Lung (tissue), 12 donors: ENCODE measurements around the gene G6PD. TPM values are rescaled to one million over a fixed set of nuclear protein-coding genes. Genes with fewer than 3 reads are reported as not detected.
A peak's percentile ranks its signal among the peaks of the same experiment; 100 is the strongest.
"Not testable (repeated sequence)": the region's sequence is repeated elsewhere in the genome, so short reads cannot be mapped to it uniquely, and the experiment has no call there.

Experiments
- ATAC-seq: fragments of 200-7000 bp; cut with Tn5 transposase; one replicate; pipeline ENCODE4 v1.9.1; 2020; ENCODE audit warnings: moderate number of reproducible peaks; ENCODE audit not compliant: insufficient read depth, low FRiP score
- DNase-seq, 3 donors: peaks; one replicate each; pipeline ENCODE4 v3.0.0-alpha.2; 2013 to 2017
- H3K27ac ChIP-seq, 2 donors: one replicate each; pipeline ENCODE4 v1.5.1; 2013; ENCODE audit warnings: mild to moderate bottlenecking in 2 of 2, moderate library complexity in 2 of 2, control low read depth in 1 of 2, inconsistent platforms in 1 of 2, low read depth in 1 of 2, low read length in 1 of 2
- H3K27me3 ChIP-seq, 3 donors: one replicate each; pipeline ENCODE4 v1.5.1; 2013; ENCODE audit warnings: low read length in 2 of 3; ENCODE audit not compliant: control insufficient read depth in 3 of 3, insufficient read depth in 3 of 3
- H3K36me3 ChIP-seq, 4 donors: one replicate each; pipeline ENCODE4 v1.5.1; 2013; ENCODE audit warnings: low read length in 4 of 4, mild to moderate bottlenecking in 1 of 4, moderate library complexity in 1 of 4; ENCODE audit not compliant: control insufficient read depth in 4 of 4, insufficient read depth in 4 of 4
- H3K4me1 ChIP-seq, 5 donors: one replicate each; pipeline ENCODE4 v1.5.1; 2013; ENCODE audit warnings: low read length in 5 of 5, mild to moderate bottlenecking in 2 of 5, moderate library complexity in 1 of 5; ENCODE audit not compliant: control insufficient read depth in 5 of 5, insufficient read depth in 5 of 5
- H3K4me3 ChIP-seq: one replicate; pipeline ENCODE4 v1.5.1; 2013; ENCODE audit warnings: mild to moderate bottlenecking, control low read depth, moderate library complexity
- H3K9ac ChIP-seq, 2 donors: one replicate each; pipeline ENCODE4 v1.5.1; 2013; ENCODE audit warnings: low read length in 2 of 2, control low read depth in 1 of 2; ENCODE audit not compliant: insufficient read depth in 1 of 2
- H3K9me3 ChIP-seq, 4 donors: one replicate each; pipeline ENCODE4 v1.5.1; 2013; ENCODE audit warnings: low read length in 3 of 4, mild to moderate bottlenecking in 1 of 4, moderate library complexity in 1 of 4; ENCODE audit not compliant: control insufficient read depth in 4 of 4, insufficient read depth in 3 of 4
- WGBS, 2 donors: extraction: QIAGEN DNeasy Blood & Tissue Kit; methylation state at CpG; one replicate each; pipeline ENCODE4 v1.1.7; 2013; 5-methylcytosine and 5-hydroxymethylcytosine counted together
- polyA plus RNA-seq, 2 donors: library from polyadenylated mRNA; stranded (reverse); fragments of 200-250 nt; gene quantifications; one replicate each; pipeline ENCODE4 v1.2.1, GENCODE V29; 2013
- total RNA-seq, 2 donors: library from RNA; depleted of rRNA in 1 of 2; stranded (reverse); fragments of >200 nt in 1 of 2; gene quantifications; one replicate each; pipeline ENCODE4 v1.2.1, GENCODE V29; 2014 to 2021
- TF ChIP-seq, protein P1 (sequence below): IDR thresholded peaks from 2 replicates; pipeline ENCODE4 v1.5.1; 2012; ENCODE audit warnings: mild to moderate bottlenecking; ENCODE audit errors: control extremely low read depth, extremely low read depth
- donor health status: control.
- donor health status: control.
- donor health status: Bipolar disorder and iron deficiency.
- donor health status: healthy.
- donor health status: DM: yes; HTN: yes; CAD: no.

Gene G6PD
- total and polyA plus RNA-seq, 4 donors = 24.3 to 106 (median 65.5) TPM

DNA sequence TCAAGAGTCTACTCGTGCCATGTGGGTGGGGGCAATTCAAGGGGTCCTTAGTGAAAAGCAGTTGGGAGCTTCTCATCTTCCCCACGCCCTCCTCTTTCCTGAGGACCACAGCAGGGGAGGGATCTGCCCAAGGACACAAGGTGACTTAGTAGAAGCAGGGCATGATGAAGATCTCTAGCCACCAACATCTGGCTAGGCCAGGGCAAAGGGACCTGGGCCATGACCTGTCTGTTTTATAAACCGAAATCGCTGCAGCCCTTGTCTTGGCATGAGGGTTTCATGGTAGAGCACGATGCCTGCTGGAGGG, 5.1 kb downstream of the G6PD start:
- Histone ChIP-seq H3K9ac (no peak overlapping the region), H3K9me3 (peaks cover 0 to 3% (median 0%) of the 10 kb centered on the region in 4 donors), H3K27ac (peak overlapping the region; percentile 73 to 89), H3K4me1 (peaks cover 0 to 9% (median 4%) of the 10 kb centered on the region in 5 donors), H3K27me3 (no peaks in the 10 kb centered on the region), H3K36me3 (peaks cover 0 to 2% (median 0%) of the 10 kb centered on the region in 4 donors), H3K4me3 (no peak overlapping the region)
- WGBS, 2 donors = 43 to 59% methylated on average over 1 to 5 of the region's 5 CpGs
- TF ChIP-seq, protein P1, sequence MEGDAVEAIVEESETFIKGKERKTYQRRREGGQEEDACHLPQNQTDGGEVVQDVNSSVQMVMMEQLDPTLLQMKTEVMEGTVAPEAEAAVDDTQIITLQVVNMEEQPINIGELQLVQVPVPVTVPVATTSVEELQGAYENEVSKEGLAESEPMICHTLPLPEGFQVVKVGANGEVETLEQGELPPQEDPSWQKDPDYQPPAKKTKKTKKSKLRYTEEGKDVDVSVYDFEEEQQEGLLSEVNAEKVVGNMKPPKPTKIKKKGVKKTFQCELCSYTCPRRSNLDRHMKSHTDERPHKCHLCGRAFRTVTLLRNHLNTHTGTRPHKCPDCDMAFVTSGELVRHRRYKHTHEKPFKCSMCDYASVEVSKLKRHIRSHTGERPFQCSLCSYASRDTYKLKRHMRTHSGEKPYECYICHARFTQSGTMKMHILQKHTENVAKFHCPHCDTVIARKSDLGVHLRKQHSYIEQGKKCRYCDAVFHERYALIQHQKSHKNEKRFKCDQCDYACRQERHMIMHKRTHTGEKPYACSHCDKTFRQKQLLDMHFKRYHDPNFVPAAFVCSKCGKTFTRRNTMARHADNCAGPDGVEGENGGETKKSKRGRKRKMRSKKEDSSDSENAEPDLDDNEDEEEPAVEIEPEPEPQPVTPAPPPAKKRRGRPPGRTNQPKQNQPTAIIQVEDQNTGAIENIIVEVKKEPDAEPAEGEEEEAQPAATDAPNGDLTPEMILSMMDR = no peak
- DNase-seq (no peak), ATAC-seq (no peak)

DNA sequence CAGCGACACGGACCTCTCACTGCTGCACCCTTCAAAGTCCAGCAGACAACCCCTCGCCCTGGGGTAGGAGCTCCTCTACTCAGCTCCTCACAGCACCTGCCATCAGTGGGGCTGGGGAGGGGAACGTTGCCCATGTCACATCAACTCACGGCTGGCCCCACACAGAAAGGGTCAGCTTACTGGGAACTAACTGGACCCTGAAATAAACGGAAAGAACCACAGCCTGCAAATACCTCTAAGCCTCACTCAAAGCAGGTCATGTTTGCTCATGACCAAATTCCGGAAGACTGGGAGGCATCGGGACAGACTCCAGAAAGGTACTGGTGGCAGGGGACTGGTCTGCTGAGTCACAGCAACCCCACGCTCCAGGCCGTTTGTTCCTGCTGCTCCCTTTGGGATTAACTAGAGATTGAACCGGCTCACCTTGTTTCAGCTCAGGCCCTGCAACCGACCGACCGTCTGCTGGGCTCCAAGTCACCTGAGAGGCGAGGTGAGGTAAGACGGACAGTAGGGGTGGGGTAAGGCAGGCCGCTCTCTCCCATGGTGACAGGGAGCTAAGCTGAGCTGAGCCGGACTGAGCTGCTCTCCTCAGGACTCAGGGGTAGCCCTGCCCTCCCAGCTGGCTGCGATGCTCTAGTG, 5.6 kb downstream of the G6PD start:
- Histone ChIP-seq H3K27me3 (no peaks in the 10 kb centered on the region), H3K4me3 (no peak overlapping the region), H3K27ac (peak overlapping the region; percentile 73 to 89), H3K4me1 (peaks cover 0 to 5% (median 4%) of the 10 kb centered on the region in 5 donors), H3K36me3 (peaks cover 0 to 2% (median 0%) of the 10 kb centered on the region in 4 donors), H3K9ac (no peak overlapping the region), H3K9me3 (peaks cover 0 to 3% (median 0%) of the 10 kb centered on the region in 4 donors)
- DNase-seq (peak in 2 of 3 donors; percentile 16 to 17), ATAC-seq (no peak)
- 76 to 78% methylated on average over 19 of the region's 19 CpGs for WGBS, 2 donors
- TF ChIP-seq, protein P1 = no peak

DNA sequence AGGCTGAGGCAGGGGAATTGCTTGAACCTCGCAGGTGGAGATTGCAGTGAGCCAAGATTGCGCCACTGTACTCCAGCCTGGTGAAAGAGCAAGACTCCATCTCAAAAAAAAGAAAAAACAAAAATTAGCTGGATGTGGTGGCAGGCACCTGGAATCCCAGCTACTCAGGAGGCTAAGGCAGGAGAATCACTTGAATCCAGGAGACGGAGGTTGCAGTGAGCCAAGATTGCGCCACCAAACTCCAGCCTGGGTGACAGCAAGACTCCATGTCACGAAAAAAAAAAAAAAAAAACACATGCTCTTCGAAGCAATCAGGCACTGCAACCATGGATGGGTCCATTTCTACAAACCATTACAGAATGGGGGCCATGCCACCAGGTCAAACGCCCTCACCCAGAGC, 6.3 kb downstream of the G6PD start:
- WGBS, 2 donors = 58 to 70% methylated on average over 7 of the region's 7 CpGs
- DNase-seq = peak in 1 of 3 donors; percentile 2
- H3K36me3 ChIP-seq, H3K27me3 ChIP-seq, H3K9ac ChIP-seq, H3K4me3 ChIP-seq, ATAC-seq, H3K9me3 ChIP-seq, H3K4me1 ChIP-seq: not testable (repeated sequence)
- peak overlapping the region in 1 of 2 donors; percentile 89 for H3K27ac ChIP-seq

GRCh38 chrX:154539077-154539476, 7.6 kb downstream of the G6PD start:
- Histone ChIP-seq H3K9me3 (peaks cover 0 to 3% (median 0%) of the 10 kb centered on the region in 4 donors), H3K27me3 (no peaks in the 10 kb centered on the region), H3K4me3 (no peak overlapping the region), H3K9ac (no peak overlapping the region), H3K4me1 (peaks cover 0 to 7% (median 4%) of the 10 kb centered on the region in 5 donors), H3K36me3 (peaks cover 0 to 6% (median 2%) of the 10 kb centered on the region in 4 donors), H3K27ac (no peak overlapping the region)
- TF ChIP-seq, protein P1 = no peak
- WGBS, 2 donors = 78 to 84% methylated on average over 8 of the region's 8 CpGs
- no peak for ATAC-seq
- DNase-seq = peak in 1 of 3 donors; percentile 10
